T-cell (primary cell): ENCODE data around the gene CD68. TPM values are rescaled to one million over a fixed set of nuclear protein-coding genes. Genes with fewer than 3 reads are reported as not detected.

Experiments
- ATAC-seq, 4 experiments: fragments of 200-7000 bp in 3 of 4; fragments of 150-1000 bp in 1 of 4; cut with Tn5 transposase; replicated peaks in 1 of 4; 1 replicate in 3 of 4; 2 replicates in 1 of 4; pipeline ENCODE4 v1.10.0; 2021; ENCODE audit warnings: moderate library complexity in 3 of 4, mild to moderate bottlenecking in 2 of 4, moderate number of reproducible peaks in 1 of 4
- CTCF ChIA-PET, 2 donors: fragments of 300-600 bp; sonication (Branson Sonifier 250); formaldehyde crosslinking; loops; one replicate each; lab custom pipeline; 2022; ENCODE audit warnings: antibody characterized with exemption in 2 of 2; lab: Charles Lee
- POLR2A ChIA-PET, 2 donors: fragments of 300-600 bp; sonication (Branson Sonifier 250); formaldehyde crosslinking; loops; one replicate each; lab custom pipeline; 2022; ENCODE audit warnings: antibody characterized with exemption in 2 of 2; lab: Charles Lee
- DNase-seq, 35 experiments: peaks; one replicate each; pipeline versions ENCODE4 v3.0.0 to v3.0.0-alpha.2; 2013 to 2023
- H3K27ac ChIP-seq: one replicate; pipeline ENCODE4 v1.5.1; 2013; ENCODE audit warnings: low read length
- H3K27me3 ChIP-seq, 2 experiments: replicated peaks in 1 of 2; 1 replicate in 1 of 2; 2 replicates in 1 of 2; pipeline versions ENCODE4 v1.6.1 to v1.7.0; 2013; ENCODE audit warnings: low read length in 1 of 2, mixed read lengths in 1 of 2; ENCODE audit not compliant: control insufficient read depth in 2 of 2, insufficient read depth in 2 of 2; ENCODE audit errors: extremely low read depth in 1 of 2
- H3K36me3 ChIP-seq, 2 donors: 1 replicate in 1 of 2; 2 replicates in 1 of 2; pipeline versions ENCODE4 v1.6.1 to v1.7.0; 2013; ENCODE audit warnings: low read length in 1 of 2; ENCODE audit not compliant: control insufficient read depth in 2 of 2, insufficient read depth in 1 of 2; ENCODE audit errors: extremely low read depth in 1 of 2
- H3K4me1 ChIP-seq, 2 experiments: 1 replicate in 1 of 2; 2 replicates in 1 of 2; pipeline versions ENCODE4 v1.6.1 to v1.7.0; 2013; ENCODE audit warnings: low read length in 2 of 2, mixed read lengths in 1 of 2; ENCODE audit not compliant: insufficient read depth in 2 of 2, control insufficient read depth in 1 of 2; ENCODE audit errors: extremely low read depth in 1 of 2
- H3K4me3 ChIP-seq, 2 donors: 1 replicate in 1 of 2; 2 replicates in 1 of 2; pipeline versions ENCODE4 v1.5.1 to v1.7.0; 2013; ENCODE audit warnings: mild to moderate bottlenecking in 2 of 2, low read length in 1 of 2, moderate library complexity in 1 of 2; ENCODE audit not compliant: control insufficient read depth in 1 of 2; ENCODE audit errors: extremely low read depth in 1 of 2
- H3K9me3 ChIP-seq: 2 replicates; pipeline ENCODE4 v1.7.0; 2013
- H3K27ac Mint-ChIP-seq, 2 donors: one replicate each; pipeline ENCODE4 v1.8.0; 2020 to 2021; ENCODE audit warnings: mild to moderate bottlenecking in 2 of 2, mixed read lengths in 2 of 2
- H3K27me3 Mint-ChIP-seq, 2 donors: one replicate each; pipeline ENCODE4 v1.8.0; 2021 to 2022; ENCODE audit warnings: mixed read lengths in 2 of 2
- H3K36me3 Mint-ChIP-seq: one replicate; pipeline ENCODE4 v1.8.0; 2021; ENCODE audit warnings: mixed read lengths
- H3K4me1 Mint-ChIP-seq, 3 donors: one replicate each; pipeline ENCODE4 v1.8.0; 2020 to 2022; ENCODE audit warnings: mixed read lengths in 3 of 3, mild to moderate bottlenecking in 1 of 3
- H3K4me3 Mint-ChIP-seq, 3 donors: one replicate each; pipeline ENCODE4 v1.8.0; 2020 to 2022; ENCODE audit warnings: mild to moderate bottlenecking in 3 of 3, mixed read lengths in 3 of 3, moderate library complexity in 3 of 3
- H3K9me3 Mint-ChIP-seq, 3 donors: one replicate each; pipeline ENCODE4 v1.8.0; 2020 to 2022; ENCODE audit warnings: mixed read lengths in 3 of 3
- WGBS: methylation state at CpG from one replicate; pipeline ENCODE4 v1.1.5; 2013; ENCODE audit warnings: missing lambda C conversion rate; ENCODE audit not compliant: insufficient coverage; 5-methylcytosine and 5-hydroxymethylcytosine counted together
- total RNA-seq, 35 experiments: library from RNA in 6 of 35; stranded (reverse) in 6 of 35; fragments of 120-200 nt in 1 of 35; gene quantifications; one replicate each; pipeline versions ENCODE4 v1.2.1 to v1.2.4 and lab custom pipeline; 2013 to 2026

Gene CD68
- total RNA-seq, 5 donors from 2014 or later (not counting 1 experiment from before 2014, with no cell fraction given), result 4.4 to 7.0 (median 5.5) TPM; not detected in 2

DNA sequence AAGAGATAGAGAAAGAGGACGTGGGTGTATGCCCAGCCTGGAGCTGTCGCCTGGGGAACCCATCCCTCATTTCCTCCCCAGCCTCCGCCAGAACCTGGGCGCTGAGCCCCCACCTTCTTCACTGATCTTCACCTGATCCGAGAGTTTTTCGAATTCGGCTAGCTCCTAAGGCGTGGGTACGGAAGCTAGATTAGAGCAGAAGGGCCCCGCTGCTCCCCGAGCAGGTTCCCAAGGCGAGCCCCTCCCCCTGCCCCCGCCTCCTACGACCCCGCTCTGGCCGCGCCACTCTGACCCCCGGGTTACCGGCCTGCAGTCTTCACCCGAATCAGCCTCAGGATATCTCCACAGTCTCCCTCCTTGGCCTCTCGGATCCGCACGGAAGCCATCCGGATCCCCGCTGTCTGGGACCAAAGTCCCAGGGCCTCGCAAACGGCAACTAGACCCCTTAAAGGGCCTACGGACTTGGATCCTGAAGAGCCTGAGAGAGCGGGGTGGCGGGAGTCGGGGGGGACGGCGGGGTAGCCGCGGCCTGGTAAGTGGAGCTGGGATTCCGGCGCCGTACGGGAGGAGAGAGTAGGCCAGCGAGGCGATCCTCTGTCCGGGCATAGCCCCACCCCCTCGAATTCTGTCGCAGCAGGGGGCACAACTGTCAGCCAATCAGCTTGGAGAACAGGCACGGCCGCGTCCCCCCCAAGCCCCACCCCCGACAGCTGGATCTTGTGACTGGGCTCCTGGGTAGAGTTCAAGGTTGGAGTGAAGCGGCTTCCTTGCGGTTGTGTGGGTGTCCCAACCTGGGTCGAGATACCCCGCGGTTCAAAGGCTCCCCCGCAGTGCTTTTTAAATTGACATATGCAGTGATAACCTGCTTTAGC lies 48.0 kb downstream of the CD68 start, which contains the start of gene SAT2:
TSS of gene SAT2 (minus strand) at position 572 of the 872 bp plus-strand sequence. CDS start at position 386, 186 bp downstream.
- H3K9me3 ChIP-seq, result no peaks in the 10 kb centered on the region
- H3K4me3 Mint-ChIP-seq, result peak within 1 kb of the TSS; percentile 89 to 91 (median 91)
- peak within 1 kb of the TSS; percentile 79 for H3K27ac ChIP-seq
- POLR2A ChIA-PET, result interaction anchor here (0.5 to 1.1 kb wide), 8 partner anchors 10 to 580 kb away, joined by 3 to 4 read pairs (median 3); partner anchors contain the start of genes TP53 (in 2 of the 2) and DVL2 (in 1 of the 2)
- H3K27me3 ChIP-seq, result no peaks in the 10 kb centered on the region
- H3K4me1 Mint-ChIP-seq, result peaks cover 14 to 19% (median 18%) of the 10 kb centered on the region in 3 donors
- no peaks in the 10 kb centered on the region for H3K36me3 Mint-ChIP-seq
- H3K4me3 ChIP-seq, result peak within 1 kb of the TSS; percentile 75 to 87
- CTCF ChIA-PET, result interaction anchor here (0.5 to 1.9 kb wide), 9 partner anchors 11 to 1374 kb away, joined by 3 to 20 read pairs (median 4); partner anchors contain the start of genes ATP1B2 (in 1 of the 2), FXR2 (in 1 of the 2), TMEM256 (in 1 of the 2) and TP53 (in 1 of the 2)
- peak within 1 kb of the TSS; percentile 83 to 87 for H3K27ac Mint-ChIP-seq
- no peaks in the 10 kb centered on the region for H3K36me3 ChIP-seq
- H3K27me3 Mint-ChIP-seq, result no peaks in the 10 kb centered on the region
- ATAC-seq, result peak; percentile 95 to 96 (median 96)
- DNase-seq, result peak; percentile 70 to 89 (median 79)
- no peaks in the 10 kb centered on the region for H3K9me3 Mint-ChIP-seq
- H3K4me1 ChIP-seq, result peaks cover 5 to 20% of the 10 kb centered on the region in 2 experiments
- 1% methylated on average over 33 of the region's 54 CpGs for WGBS

DNA sequence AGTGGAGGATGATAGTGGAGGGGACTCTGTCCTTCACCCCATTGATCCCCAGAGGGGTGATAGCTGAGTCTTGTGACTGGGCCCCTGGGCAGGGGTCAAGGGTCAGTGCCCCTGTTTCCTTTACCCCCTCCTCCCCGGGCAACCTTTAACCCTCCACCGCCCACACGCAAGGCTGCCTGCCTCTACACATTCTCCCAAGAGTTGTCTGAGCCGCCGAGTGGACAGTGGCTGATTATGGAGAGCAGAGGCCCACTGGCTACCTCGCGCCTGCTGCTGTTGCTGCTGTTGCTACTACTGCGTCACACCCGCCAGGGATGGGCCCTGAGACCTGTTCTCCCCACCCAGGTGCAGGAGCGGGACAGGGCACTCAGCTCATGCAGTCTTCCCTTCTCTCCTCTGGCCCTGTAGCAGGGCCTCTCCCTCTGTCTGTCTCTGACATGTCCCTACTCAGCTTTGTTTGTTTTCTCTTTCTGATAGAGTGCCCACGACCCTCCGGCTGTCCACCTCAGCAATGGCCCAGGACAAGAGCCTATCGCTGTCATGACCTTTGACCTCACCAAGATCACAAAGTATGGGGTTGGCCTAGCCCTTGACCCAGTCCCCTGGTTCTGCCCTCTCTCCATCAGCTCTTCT lies 50.6 kb downstream of the CD68 start, which contains the start of gene SHBG:
TSS of gene SHBG (plus strand) at position 197 of the 633 bp plus-strand sequence. CDS start at position 235, 38 bp downstream.
- H3K9me3 Mint-ChIP-seq, result no peaks in the 10 kb centered on the region
- no peaks in the 10 kb centered on the region for H3K9me3 ChIP-seq
- DNase-seq (no peak), ATAC-seq (no peak)
- no peaks in the 10 kb centered on the region for H3K27me3 Mint-ChIP-seq
- peaks cover 5 to 20% of the 10 kb centered on the region in 2 experiments for H3K4me1 ChIP-seq
- no peaks in the 10 kb centered on the region for H3K36me3 Mint-ChIP-seq
- 95% methylated on average over 11 of the region's 13 CpGs for WGBS
- H3K4me1 Mint-ChIP-seq, result peaks cover 14 to 19% (median 18%) of the 10 kb centered on the region in 3 donors
- no peak within 1 kb of the TSS for H3K27ac ChIP-seq
- ChIA-PET CTCF (interaction anchor here in 1 of 2 donors (1.1 kb wide), 1 partner anchor 57 kb away, joined by 4 read pairs; the partner anchor contains the start of gene TP53), POLR2A (interaction anchor here in 1 of 2 donors (0.6 kb wide), 1 partner anchor 630 kb away, joined by 4 read pairs; no protein-coding TSS in a partner anchor)
- H3K36me3 ChIP-seq, result no peaks in the 10 kb centered on the region
- H3K27ac Mint-ChIP-seq, result no peak within 1 kb of the TSS
- peak within 1 kb of the TSS in 1 of 3 donors; percentile 31 for H3K4me3 Mint-ChIP-seq
- peaks cover 0 to 4% of the 10 kb centered on the region in 2 experiments for H3K27me3 ChIP-seq
- H3K4me3 ChIP-seq, result no peak within 1 kb of the TSS

Other genes with a start within 250 kb of the CD68 start
- 100 to 1,000 TPM; 531 to 781 (median 649) TPM for gene ACAP1, start 243.1 kb upstream of the CD68 start, total RNA-seq
- 1 to 10 TPM; 2.4 to 7.3 (median 4.8) TPM for gene KCTD11, start 227.5 kb upstream of the CD68 start, total RNA-seq
- gene TMEM95, start 224.5 kb upstream of the CD68 start, total RNA-seq, result not detected
- 10 to 100 TPM in 3 of 5 donors, 1 to 10 TPM in 2; 5.7 to 18.3 (median 16.0) TPM for gene TNK1, start 198.5 kb upstream of the CD68 start, total RNA-seq
- gene PLSCR3, start 185.1 kb upstream of the CD68 start, total RNA-seq, result 100 to 1,000 TPM; 101 to 145 (median 140) TPM
- gene TMEM256, start 175.5 kb upstream of the CD68 start, total RNA-seq, result 10 to 100 TPM; 28.7 to 48.9 (median 45.6) TPM
- gene NLGN2, start 171.8 kb upstream of the CD68 start, total RNA-seq, result 1 to 10 TPM; 6.8 to 8.9 (median 8.4) TPM
- gene SPEM1, start 159.3 kb upstream of the CD68 start, total RNA-seq, result not detected
- gene SPEM2, start 154.0 kb upstream of the CD68 start, total RNA-seq, result not detected
- gene SPEM3, start 150.8 kb upstream of the CD68 start, total RNA-seq, result not detected
- gene TMEM102, start 144.2 kb upstream of the CD68 start, total RNA-seq, result 10 to 100 TPM in 3 of 5 donors, 1 to 10 TPM in 2; 8.8 to 26.9 (median 23.5) TPM
- 1 to 10 TPM; 2.4 to 4.2 (median 3.3) TPM for gene FGF11, start 140.1 kb upstream of the CD68 start, total RNA-seq
- gene CHRNB1, start 134.6 kb upstream of the CD68 start, total RNA-seq, result 10 to 100 TPM in 3 of 5 donors, 1 to 10 TPM in 2; 6.6 to 12.0 (median 11.0) TPM
- 10 to 100 TPM; 64.0 to 86.6 (median 82.7) TPM for gene ZBTB4, start 100.0 kb upstream of the CD68 start, total RNA-seq
- not detected for gene SLC35G6, start 98.2 kb upstream of the CD68 start, total RNA-seq
- gene POLR2A, start 95.3 kb upstream of the CD68 start, total RNA-seq, result 100 to 1,000 TPM; 198 to 444 (median 212) TPM
- 10 to 100 TPM; 38.3 to 72.8 (median 61.4) TPM for gene TNFSF12, start 30.6 kb upstream of the CD68 start, total RNA-seq
- 1 to 10 TPM; 1.3 to 5.6 (median 4.6) TPM for gene TNFSF13, start 20.9 kb upstream of the CD68 start, total RNA-seq
- gene SENP3, start 17.7 kb upstream of the CD68 start, total RNA-seq, result 10 to 100 TPM; 38.7 to 43.3 (median 42.6) TPM
- gene MPDU1, start 4.2 kb downstream of the CD68 start, total RNA-seq, result 10 to 100 TPM; 27.0 to 31.4 (median 28.6) TPM
- gene SOX15, start 10.5 kb downstream of the CD68 start, total RNA-seq, result 1 to 10 TPM in 2 of 5 donors, under 1 TPM in 1, not detected in 2; 0.70 to 1.2 (median 1.1) TPM
- 10 to 100 TPM; 25.4 to 44.7 (median 40.5) TPM for gene FXR2, start 35.3 kb downstream of the CD68 start, total RNA-seq
- gene SAT2, start 48.2 kb downstream of the CD68 start, total RNA-seq, result 10 to 100 TPM; 53.2 to 68.8 (median 58.5) TPM
- not detected for gene SHBG, start 50.5 kb downstream of the CD68 start, total RNA-seq
- under 1 TPM in 4 of 5 donors, not detected in 1; 0.07 to 0.57 (median 0.43) TPM for gene ATP1B2, start 71.3 kb downstream of the CD68 start, total RNA-seq
- 100 to 1,000 TPM in 2 of 5 donors, 10 to 100 TPM in 3; 65.1 to 108 (median 93.5) TPM for gene TP53, start 107.9 kb downstream of the CD68 start, total RNA-seq
- 10 to 100 TPM in 3 of 5 donors, 1 to 10 TPM in 2; 8.0 to 14.6 (median 13.1) TPM for gene WRAP53, start 108.8 kb downstream of the CD68 start, total RNA-seq
- gene EFNB3, start 125.6 kb downstream of the CD68 start, total RNA-seq, result under 1 TPM in 3 of 5 donors, not detected in 2; 0.07 to 0.19 (median 0.18) TPM
- gene DNAH2, start 138.1 kb downstream of the CD68 start, total RNA-seq, result not detected